ENCODE results near the gene HSFX1.
"Not testable (repeated sequence)": the region's sequence is repeated elsewhere in the genome, so short reads cannot be mapped to it uniquely, and the experiment has no call there.

Gene HSFX1, protein sequence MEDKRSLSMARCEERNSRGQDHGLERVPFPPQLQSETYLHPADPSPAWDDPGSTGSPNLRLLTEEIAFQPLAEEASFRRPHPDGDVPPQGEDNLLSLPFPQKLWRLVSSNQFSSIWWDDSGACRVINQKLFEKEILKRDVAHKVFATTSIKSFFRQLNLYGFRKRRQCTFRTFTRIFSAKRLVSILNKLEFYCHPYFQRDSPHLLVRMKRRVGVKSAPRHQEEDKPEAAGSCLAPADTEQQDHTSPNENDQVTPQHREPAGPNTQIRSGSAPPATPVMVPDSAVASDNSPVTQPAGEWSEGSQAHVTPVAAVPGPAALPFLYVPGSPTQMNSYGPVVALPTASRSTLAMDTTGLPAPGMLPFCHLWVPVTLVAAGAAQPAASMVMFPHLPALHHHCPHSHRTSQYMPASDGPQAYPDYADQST

DNA sequence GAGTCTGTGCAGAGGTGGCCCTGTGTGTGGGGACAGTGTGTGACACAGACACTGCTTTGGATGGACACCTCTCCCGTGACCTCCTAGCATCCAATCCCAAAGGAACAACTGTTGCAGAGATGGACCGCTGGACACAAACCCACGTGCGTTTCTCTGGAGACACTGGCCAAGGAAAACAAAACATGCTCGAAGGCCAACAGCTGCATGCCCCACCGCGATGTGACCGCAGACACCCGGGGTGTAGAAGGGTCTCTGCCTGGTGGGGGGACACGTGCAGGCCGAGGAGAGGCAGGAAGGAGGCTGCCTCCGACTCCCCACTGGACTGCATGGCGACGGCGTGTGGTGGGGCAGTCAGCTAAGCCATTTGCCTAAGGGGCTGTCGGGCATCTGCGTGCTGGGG, at the start of gene HSFX1:
HSFX1 (plus strand) TSS at position 301 of the 400 bp plus-strand sequence. CDS start 614 bp downstream, outside the sequence.
- not testable (repeated sequence) for DNase-seq (ENCODE audit: low read depth)

DNA sequence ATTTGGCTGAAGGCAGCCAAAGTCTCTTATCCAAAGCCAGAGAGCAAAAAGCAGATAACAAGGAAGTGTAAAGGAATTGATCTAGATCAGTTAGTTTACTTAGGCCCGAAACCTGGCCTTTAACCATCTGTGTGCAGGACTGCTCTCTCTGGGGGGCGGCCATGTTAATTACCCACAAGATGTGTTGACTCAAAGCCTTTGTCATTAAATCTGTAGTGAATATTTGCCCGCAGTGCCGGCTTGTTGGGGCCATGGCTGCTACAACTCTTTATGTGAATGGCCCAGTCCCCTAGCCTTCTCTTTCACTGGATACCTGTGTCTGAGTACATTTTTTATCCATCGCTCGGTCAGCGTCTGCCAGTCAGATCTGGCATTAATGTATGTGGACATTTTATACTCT, 46.6 kb upstream of the HSFX1 start:
- DNase-seq (ENCODE audit: low read depth), result not testable (repeated sequence)

DNA sequence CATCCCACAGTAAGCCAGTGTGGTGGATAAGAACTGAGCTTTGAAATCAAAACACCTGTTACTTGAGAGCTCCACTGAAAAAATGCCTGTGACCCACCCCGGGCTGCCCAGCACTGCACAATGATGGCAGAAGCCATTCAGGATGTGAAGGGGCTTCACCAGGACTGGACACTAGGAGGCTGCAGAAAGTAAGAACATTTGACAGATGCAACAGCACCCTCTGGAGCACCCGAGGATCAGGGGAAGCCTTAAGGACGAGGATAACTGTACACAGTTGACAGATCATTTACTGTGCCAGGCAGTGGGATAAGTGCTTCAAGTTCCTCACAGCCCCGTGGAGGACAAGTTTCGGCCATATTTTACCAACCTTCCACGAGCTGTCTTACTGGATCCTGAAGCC, 31.6 kb upstream of the HSFX1 start:
- not testable (repeated sequence) for DNase-seq (ENCODE audit: low read depth)

DNA sequence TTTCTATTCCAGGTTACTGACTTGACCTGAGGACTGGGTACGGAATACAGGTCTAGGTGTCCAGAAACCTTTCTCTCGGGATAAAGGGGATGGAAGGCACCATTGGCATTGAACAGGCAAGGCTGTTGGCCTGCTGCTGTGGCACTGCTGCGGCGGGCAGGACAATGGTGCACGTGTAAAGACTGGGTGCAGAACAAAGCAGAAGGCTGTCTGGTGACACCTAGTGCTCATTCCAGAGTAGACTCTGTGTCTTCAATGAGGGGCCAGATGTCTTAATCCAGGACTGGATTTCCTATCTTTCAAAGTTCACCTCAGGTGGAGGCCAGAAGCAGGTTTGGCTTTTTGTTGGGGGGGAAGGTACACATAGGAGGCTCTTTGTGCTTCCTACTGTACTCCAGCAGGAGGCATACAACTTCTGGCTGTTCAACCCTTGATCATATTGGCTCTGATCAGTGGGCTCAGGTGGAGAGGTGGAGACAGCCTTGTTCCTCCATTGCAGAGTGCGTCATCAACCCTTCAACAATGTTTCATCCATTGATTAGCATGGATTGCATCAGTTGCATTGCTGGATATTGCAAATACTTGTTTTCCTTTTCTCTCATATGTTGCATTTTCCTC, 27.4 kb upstream of the HSFX1 start:
- not testable (repeated sequence) for DNase-seq (ENCODE audit: low read depth)

DNA sequence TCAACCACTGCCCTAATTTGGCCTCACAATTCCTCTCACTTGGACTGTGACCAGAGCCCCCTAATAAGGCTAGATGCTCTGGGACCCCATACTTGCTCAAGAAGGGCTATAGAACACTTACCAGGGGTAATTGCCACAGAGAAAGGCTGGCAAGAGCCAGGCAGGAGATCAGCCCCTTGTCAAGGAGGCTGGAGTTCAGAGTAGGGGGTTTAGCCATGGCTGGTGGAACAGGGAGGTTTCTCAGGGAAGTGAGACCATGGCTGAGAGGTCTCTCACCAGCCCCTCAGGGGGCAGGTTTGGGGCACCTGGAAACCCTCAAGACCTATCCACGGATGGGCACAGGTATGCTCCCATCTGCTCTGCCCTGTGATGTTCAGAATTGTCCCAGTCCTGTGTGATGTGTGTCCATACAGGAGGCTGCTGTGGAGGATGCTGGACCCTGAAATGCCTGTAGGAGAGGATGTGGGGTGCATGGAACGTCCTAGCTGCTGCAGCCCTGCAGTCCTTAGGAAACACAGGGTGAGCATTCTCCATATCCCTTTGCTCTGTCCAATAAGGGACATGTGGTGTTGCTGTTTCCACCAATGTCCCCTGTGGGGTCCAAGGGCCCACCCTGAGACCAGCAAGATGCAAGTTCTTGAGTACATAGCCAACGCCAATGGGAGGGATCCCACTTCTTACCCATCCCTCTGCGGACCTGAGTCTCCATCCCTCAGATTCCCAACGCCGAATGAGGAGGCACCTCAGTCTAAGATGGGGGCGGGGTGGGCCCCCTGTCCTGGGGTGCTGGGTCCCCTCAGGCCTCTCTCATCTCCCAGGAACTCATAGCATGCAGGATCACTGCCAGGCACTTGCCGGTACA, 16.4 kb upstream of the HSFX1 start:
- DNase-seq (ENCODE audit: low read depth), result no peak

DNA sequence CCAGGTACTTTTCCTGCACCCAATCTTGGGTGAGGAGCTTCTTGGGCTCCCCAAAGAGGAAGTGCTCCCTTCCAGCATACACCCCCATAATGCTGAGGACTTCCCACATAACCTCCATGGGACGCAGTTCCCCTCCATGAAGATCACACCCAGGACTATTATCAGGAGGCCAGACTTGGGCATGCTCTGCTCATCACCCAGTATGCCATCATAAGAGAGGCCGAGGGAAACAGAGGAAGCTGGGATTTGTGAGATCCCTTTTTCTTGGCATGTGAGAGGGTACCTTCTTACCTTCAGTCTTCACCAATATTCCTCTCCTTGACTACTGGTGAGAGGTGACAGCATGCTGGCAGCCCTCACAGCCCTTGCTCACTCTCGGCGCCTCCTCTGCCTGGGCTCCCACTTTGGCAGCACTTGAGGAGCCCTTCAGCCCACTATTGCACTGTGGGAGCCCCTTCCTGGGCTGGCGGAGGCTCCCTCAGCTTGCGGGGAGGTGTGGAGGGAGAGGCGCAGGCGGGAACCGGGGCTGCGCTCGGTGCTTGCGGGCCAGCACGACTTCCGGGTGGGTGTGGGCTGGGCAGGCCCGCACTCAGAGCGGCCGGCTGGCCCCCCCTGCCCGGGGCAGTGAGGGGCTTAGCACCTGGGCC, 15.7 kb upstream of the HSFX1 start:
- DNase-seq (ENCODE audit: low read depth), result no peak

DNA sequence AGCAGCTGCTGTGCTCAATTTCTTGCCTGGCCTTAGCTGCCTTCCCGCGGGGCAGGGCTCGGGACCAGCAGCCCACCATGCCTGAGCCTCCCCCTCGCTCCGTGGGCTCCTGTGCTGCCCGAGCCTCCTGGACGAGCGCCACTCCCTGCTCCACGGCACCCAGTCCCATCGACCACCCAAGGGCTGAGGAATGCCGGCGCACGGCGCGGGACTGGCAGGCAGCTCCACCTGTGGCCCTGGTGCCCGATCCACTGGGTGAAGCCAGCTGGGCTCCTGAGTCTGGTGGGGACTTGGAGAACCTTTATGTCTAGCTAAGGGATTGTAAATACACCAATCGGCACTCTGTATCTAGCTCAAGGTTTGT, 15.2 kb upstream of the HSFX1 start:
- not testable (repeated sequence) for DNase-seq (ENCODE audit: low read depth)

DNA sequence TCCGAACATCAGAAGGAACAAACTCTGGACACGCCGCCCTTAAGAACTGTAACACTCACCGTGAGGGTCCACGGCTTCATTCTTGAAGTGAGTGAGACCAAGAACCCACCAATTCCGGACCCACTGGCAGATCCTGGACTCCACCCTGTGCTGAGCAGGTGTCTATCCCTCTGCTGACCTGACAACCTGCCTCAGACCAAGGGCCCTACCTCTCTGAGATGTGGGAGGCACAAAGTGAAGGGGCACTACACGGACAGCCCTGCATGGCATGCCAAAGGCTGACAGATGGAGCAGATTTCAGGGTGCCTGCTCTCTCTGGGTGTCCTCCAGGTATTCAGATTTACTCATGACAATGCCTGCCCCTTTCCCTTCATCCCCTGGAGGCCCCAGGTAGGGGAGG, 14.0 kb upstream of the HSFX1 start:
- no peak for DNase-seq (ENCODE audit: low read depth)

DNA sequence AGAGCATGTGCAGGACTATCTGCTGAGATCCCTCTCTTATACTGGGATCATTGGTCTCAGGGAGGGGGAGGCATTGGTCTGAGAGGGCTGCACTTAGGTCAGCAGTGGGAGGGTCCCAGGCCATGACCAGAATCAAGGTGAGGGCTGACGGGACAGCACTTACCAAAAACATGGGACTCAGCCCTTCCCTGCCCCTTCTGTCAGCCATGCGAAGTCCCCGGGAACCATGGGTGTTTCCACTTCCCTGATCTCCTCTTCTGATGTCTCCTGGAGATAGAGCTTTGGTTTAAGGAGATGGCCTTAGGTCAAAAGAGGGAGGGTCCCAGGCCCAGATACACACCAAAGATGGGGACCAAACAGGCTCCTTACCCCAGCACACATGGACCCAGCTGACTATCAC, 12.9 kb upstream of the HSFX1 start:
- DNase-seq (ENCODE audit: low read depth), result no peak

DNA sequence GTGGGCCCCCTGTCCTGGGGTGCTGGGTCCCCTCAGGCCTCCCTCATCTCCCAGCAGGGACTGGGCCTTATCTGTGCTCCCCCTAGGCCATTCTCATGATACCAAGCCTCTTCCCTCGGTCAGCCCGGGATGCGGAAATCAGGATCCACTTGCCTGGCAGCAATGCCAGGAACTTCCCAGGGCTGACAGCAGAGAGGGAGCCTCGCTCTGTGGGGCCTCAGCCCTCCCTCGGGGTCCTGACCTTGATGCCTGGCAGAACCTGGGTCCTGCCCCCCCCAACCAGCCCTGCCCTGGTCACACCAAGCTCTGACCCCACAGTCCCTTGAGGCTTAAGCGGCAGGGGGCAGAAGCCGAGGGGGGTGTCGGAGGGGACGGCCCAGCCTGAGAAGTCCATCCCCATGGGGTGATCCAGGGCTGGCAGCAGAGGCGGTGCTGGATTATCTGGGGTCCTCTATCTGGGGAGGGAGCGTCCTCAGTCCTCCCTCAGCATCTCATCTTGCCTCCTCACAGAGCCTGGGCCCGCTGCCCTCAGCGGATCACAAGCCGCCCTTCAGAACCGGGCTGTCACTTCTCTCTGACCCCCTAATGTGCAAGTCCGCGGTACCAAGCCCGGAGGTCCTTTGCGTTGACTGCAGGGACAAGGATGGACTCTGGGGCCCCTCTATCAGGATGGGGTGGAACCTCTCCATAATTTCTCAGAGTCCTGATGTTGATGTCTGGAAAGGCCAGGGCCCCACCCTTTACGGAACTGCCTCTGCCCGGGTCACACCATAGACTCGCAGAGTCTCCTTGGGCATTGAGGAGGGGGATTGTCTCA, 11.8 kb upstream of the HSFX1 start:
- not testable (repeated sequence) for DNase-seq (ENCODE audit: low read depth)

DNA sequence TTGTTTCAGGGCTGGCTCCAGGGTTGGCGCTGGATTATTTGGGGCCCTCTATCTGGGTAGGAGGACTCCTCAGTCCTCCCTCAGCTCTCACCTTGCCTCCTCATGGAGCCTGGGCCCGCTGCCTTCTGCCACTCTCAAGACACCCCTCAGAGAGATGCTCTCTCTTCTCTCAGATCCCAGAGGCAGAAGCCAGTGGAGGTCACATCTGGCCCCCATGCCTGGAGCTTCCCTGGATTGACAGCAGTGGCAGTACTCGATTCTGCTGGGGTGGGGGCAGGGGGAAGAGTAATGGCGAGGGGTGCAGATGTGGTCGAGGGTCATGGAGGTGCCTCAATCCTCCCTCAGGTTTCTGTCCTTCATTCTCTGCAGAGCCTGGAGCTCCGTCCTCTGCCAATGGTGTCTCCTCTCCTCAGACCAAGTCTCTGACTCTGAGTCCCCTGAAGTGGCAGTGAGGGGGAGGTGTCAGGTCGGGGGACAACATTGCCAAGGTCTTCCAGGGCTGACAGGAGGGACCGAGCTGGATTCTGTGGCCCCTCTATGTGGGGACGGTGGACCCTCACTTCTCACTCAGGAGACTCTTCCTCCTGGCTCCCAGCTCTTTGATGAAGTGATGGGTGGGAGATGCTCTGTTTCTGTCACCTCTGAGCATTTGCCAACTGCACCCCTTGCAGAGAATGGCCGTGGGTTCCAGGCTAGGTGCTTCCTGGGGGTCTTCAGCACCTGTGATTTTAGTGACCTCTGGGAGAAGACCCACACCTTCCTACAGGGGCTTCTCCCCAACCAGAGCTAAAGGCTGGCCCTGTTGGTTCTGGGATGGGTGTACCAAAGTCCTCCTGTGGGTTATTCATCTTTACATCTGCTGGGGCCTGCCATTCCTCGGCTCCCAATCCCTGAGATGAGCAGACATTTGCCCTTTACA, 10.9 kb upstream of the HSFX1 start:
- no peak for DNase-seq (ENCODE audit: low read depth)

DNA sequence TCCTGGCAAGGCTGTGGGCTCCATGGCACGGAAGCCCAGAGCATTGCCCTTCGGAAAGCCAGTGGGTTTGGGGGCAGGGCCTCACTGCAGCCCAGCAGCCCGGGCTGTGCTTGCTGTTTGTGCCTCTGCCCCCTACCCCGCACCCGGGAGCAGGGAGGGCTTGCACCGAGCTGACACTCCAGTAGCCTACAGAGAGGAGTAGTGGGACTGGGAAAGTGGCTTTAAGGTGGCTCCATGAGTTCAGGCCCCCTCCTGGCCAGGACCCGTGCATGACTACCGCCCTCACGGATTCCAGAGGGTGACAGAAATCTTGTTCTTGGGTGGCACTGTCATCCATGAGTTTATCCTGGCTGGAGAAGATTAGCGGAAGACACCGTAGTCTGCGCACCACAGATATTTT, 3.5 kb upstream of the HSFX1 start:
- DNase-seq (ENCODE audit: low read depth), result not testable (repeated sequence)

DNA sequence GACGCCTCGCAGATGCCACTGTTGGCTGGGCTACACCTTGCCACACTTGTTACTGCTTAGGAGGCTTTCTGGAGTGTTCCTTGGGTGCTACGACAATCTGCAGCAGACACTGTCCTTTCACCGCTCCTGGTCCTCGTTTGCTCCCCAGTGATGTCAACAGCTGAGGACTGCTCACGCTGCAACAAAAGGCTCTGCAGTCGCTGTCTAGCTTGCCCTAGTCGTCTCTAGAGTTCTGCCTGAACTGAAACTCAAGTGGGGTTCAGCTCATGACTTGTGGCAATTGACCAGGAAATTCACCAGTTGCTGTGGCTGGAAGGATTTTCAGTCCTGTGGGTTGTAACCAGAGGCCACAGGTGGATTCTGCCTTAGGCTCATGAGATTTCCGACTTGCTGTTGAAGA, 842 bp upstream of the HSFX1 start:
- not testable (repeated sequence) for DNase-seq (ENCODE audit: low read depth)

DNA sequence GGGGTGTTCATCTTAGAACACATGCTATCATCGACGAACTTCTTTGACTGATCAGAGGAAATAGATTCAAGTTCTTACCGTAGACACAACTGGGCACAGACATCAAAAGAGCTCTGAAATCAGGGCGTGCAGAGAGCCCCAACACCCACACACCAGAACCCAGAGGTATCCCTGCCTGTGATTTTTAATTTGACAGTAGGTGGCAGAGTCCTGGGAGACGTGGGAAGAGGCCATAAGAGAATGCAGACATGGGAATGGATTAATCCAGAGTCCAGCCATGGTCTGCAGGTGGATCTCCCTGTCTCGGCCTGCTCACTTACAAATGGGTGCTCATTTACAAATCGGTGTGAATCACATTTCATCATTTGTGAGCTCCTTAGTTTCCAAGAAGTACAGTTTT, 4.1 kb downstream of the HSFX1 start:
- not testable (repeated sequence) for DNase-seq (ENCODE audit: low read depth)

DNA sequence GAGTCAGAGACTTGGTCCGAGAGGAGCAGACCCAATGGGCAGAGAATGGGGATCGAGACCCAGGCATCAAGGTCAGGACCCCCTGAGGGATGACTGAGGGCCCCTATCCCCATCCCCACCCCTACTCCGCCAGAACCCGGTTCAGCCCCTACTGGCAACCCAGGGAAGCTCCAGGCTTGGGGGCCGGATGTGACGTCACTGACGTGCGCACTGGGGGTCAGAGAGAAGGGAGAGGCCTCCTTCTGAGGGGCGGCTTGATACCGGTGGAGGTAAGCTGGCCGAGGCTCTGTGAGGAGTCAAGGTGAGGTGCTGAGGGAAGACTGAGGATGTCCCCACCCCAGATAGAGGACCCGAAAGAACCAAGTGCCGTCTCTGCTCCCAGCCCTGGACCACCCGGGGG, 7.9 kb downstream of the HSFX1 start, which contains the start of gene MAGEA9:
MAGEA9 (plus strand) TSS at position 204 of the 400 bp plus-strand sequence. CDS start 4,281 bp downstream, outside the sequence.
- not testable (repeated sequence) for DNase-seq (ENCODE audit: low read depth)

DNA sequence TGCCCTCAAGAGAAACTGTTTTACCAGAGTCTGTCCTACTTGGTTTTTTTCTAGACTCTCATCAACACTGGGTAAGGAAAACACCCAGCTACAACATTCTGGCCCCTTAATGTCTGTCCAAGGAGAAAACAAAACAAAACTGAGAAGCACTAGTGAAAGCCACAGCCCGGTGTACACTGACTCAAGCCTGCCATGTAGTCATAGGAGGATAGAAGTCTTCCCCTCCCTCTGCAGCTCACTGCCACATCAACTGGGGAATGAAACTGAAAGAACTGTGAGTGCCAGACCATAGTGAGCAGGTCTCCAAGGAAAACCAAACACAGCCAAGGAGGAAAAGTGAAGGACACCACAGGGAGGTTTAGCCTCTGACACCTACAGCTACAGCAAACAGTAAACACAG, 21.7 kb downstream of the HSFX1 start:
- DNase-seq (ENCODE audit: low read depth), result not testable (repeated sequence)

DNA sequence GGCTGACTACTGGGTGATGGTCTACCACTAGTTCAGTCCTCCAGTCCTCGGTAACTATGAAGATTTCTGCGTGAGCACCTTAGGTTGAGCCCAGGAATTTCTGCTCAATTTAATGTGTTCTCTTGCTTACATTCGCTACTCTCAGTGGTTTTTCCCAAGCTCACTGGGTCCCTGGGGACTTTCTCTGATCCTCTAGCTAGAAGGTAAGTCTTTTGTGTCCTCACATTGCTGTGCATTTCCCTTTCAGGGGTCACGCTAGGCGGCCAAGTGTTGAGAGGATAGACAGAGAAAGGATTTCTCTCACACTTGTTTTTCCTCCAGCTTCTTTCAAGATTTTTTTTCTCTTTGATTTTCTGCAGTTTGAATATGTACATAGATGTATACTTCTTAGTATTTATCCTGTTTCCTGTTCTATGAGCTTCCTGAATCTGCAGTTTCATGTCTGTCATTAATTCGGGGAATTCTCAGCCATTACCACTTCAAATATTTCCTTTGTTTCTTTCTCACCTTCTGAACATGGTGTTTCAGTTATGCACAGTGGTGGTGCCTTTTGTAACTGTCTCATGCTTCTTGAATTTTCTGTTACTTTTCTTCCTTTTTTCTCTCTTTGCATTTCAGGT, 25.3 kb downstream of the HSFX1 start:
- DNase-seq (ENCODE audit: low read depth), result no peak

DNA sequence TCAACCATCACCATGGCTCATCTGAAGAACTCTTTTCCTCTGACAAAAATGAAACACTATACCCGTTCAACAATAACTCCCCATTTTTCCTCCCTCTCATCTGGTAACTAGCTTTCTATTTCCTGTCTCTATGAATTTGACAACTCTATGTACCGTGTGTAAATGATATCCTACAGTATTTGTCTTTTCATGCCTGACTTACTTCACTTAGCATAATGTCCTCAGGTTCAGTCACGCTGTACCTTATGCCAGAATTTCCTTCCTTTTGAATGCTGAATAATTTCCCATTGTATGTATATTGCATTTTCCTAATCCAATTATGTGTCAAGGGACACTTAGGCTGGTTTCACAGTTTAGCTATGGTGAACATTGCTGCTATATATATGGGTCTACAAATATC, 26.1 kb downstream of the HSFX1 start:
- DNase-seq (ENCODE audit: low read depth), result no peak

DNA sequence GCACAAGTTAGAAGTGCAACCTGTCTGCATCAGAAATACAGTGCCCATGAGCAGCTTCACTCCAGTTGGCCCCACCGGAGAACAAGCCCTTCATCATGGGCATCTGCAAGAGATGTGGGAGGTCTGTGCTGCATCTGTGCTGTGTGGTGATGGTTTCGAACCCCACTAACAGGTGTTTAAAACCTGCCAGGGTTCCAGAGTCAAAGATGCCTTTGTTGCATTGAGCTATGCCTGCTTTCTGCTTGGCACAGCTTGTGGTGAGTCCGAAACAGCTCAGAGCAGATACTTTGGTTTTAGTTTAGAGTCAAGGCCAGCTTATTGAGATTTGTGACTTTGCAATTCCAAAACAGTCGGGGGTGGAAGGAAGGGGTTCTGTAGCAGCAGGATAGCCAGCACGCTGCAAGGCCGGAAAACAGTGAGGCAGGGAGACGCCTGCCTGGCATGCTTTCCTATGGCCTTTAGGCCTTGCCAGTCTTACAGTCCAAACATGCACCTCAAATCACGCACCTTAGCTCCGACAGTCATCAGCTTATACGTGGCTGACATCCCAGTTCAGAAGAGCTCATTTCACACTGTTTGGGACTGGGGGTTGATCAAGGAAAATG, 29.7 kb downstream of the HSFX1 start:
- no peak for DNase-seq (ENCODE audit: low read depth)
